Bronchial epithelial cell (primary cell): Measurements from ENCODE around the gene ZDHHC18. TPM values are rescaled to one million over a fixed set of nuclear protein-coding genes. Genes with fewer than 3 reads are reported as not detected.

Experiments
- DNase-seq: peaks from one replicate; pipeline ENCODE4 v3.0.0-alpha.2; 2010; ENCODE audit warnings: low read depth
- FAIRE-seq: peaks from 2 replicates; lab custom pipeline; 2011; peaks lifted over from hg19 to GRCh38; lab: Jason Lieb, UNC
- H3K27me3 ChIP-seq: 2 replicates; pipeline ENCODE4 v1.5.1; 2011; ENCODE audit warnings: low read length; ENCODE audit not compliant: control insufficient read depth, insufficient read depth
- H3K36me3 ChIP-seq: 2 replicates; pipeline ENCODE4 v1.5.1; 2011; ENCODE audit warnings: low read length; ENCODE audit not compliant: control insufficient read depth, insufficient read depth
- H3K4me3 ChIP-seq: 2 replicates; pipeline ENCODE4 v1.5.1; 2011; ENCODE audit warnings: mild to moderate bottlenecking, low read depth, low read length, control low read depth
- CTCF ChIP-seq: IDR thresholded peaks from 2 replicates; pipeline ENCODE4 v1.5.1; 2011; ENCODE audit warnings: mild to moderate bottlenecking, moderate library complexity, low read length, control low read depth, inconsistent platforms; ENCODE audit not compliant: insufficient read depth, severe bottlenecking
- total RNA-seq: library from RNA; depleted of rRNA; stranded (reverse); fragments of >200 nt; gene quantifications from 2 replicates; pipeline ENCODE4 v1.2.1, GENCODE V29; 2014

The ZDHHC18 gene
- total RNA-seq: 5.0 and 6.1 TPM in 2 replicates

GRCh38 chr1:26826261-26827105, at the start of gene ZDHHC18:
Gene ZDHHC18, plus strand, starts transcription at chr1:26826688. Its CDS starts 117 bp downstream, at chr1:26826805.
- no peaks in the 10 kb centered on the region for H3K27me3 ChIP-seq
- peak within 1 kb of the TSS; percentile 79 for H3K4me3 ChIP-seq
- DNase-seq (no peak), FAIRE-seq (no peak)
- peak; percentile 47 for TF ChIP-seq CTCF
- H3K36me3 ChIP-seq: peaks cover 5% of the 10 kb centered on the region

- FAIRE-seq (peak; percentile 18), DNase-seq (no peak)
Observed at GRCh38 chr1:26779098-26779668, 47.3 kb upstream of the ZDHHC18 start.

GRCh38 chr1:26780344-26780957, 46.0 kb upstream of the ZDHHC18 start:
- no peak overlapping the region for H3K4me3 ChIP-seq
- DNase-seq (no peak), FAIRE-seq (no peak)
- peaks cover 32% of the 10 kb centered on the region for H3K36me3 ChIP-seq
- H3K27me3 ChIP-seq: no peaks in the 10 kb centered on the region
- TF ChIP-seq CTCF: no peak

More at GRCh38 chr1:26779098-26779668, 47.3 kb upstream of the ZDHHC18 start:
- TF ChIP-seq CTCF: no peak
- H3K27me3 ChIP-seq: no peaks in the 10 kb centered on the region
- H3K36me3 ChIP-seq: peaks cover 42% of the 10 kb centered on the region
- H3K4me3 ChIP-seq: no peak overlapping the region

- no peak for FAIRE-seq
- TF ChIP-seq CTCF: no peak
- H3K36me3 ChIP-seq: peaks cover 28% of the 10 kb centered on the region
Observed at GRCh38 chr1:26781206-26781825, 45.2 kb upstream of the ZDHHC18 start.

GRCh38 chr1:26782521-26783212, 43.8 kb upstream of the ZDHHC18 start:
- FAIRE-seq (no peak), DNase-seq (no peak)
- TF ChIP-seq CTCF: no peak
- H3K36me3 ChIP-seq: peaks cover 21% of the 10 kb centered on the region
- H3K4me3 ChIP-seq: no peak overlapping the region
- H3K27me3 ChIP-seq: no peaks in the 10 kb centered on the region

More at GRCh38 chr1:26781206-26781825, 45.2 kb upstream of the ZDHHC18 start:
- Histone ChIP-seq H3K27me3 (no peaks in the 10 kb centered on the region), H3K4me3 (no peak overlapping the region)
- no peak for DNase-seq
